IMR-90 (cell line): ENCODE data around the gene HES4. TPM values are rescaled to one million over a fixed set of nuclear protein-coding genes. Genes with fewer than 3 reads are reported as not detected.

ENCODE experiments used
- ATAC-seq: fragments of 200-7000 bp; cut with Tn5 transposase; 2 replicates; pipeline ENCODE4 v1.9.1; 2020; ENCODE audit warnings: low read depth, mild to moderate bottlenecking, moderate library complexity
- BruUV-seq: library from RNA; stranded (reverse); fragments of 400-500 nt; replicated peaks from 2 replicates; lab custom pipeline; 2021; lab: Mats Ljungman, UMichigan
- CTCF ChIA-PET: fragments of 300-600 bp; formaldehyde crosslinking; extraction: SDS; loops from one replicate; lab custom pipeline; 2021; ENCODE audit warnings: antibody characterized with exemption; lab: Yijun Ruan, JAX
- POLR2A ChIA-PET: fragments of 300-600 bp; sonication (Branson Sonifier 250); formaldehyde crosslinking; loops from one replicate; lab custom pipeline; 2022; ENCODE audit warnings: antibody characterized with exemption; ENCODE audit not compliant: unreplicated experiment; lab: Charles Lee
- DNase-seq: peaks from one replicate; pipeline ENCODE4 v3.0.0; 2013
- H2AFZ ChIP-seq: replicated peaks from 2 replicates; pipeline ENCODE3; 2013; ENCODE audit warnings: low read length, mild to moderate bottlenecking; ENCODE audit not compliant: poor library complexity
- H2AK5ac ChIP-seq: 2 replicates; pipeline ENCODE4 v1.6.1; 2013; ENCODE audit warnings: low read depth, low read length, inconsistent platforms
- H2AK9ac ChIP-seq: replicated peaks from 2 replicates; pipeline ENCODE3; 2013; ENCODE audit warnings: mild to moderate bottlenecking, low read depth, low read length, moderate library complexity; ENCODE audit not compliant: poor library complexity
- H2BK120ac ChIP-seq: 2 replicates; pipeline ENCODE4 v1.6.1; 2013; ENCODE audit warnings: low read depth, low read length, inconsistent platforms
- H2BK15ac ChIP-seq: 3 replicates; pipeline ENCODE4 v1.6.1; 2013; ENCODE audit warnings: low read depth, low read length, inconsistent platforms
- H2BK20ac ChIP-seq: 2 replicates; pipeline ENCODE4 v1.6.1; 2013; ENCODE audit warnings: low read depth, mild to moderate bottlenecking, inconsistent platforms, low read length, moderate library complexity
- H2BK5ac ChIP-seq: 2 replicates; pipeline ENCODE4 v1.6.1; 2013; ENCODE audit warnings: mild to moderate bottlenecking, low read depth, low read length, inconsistent platforms; ENCODE audit not compliant: poor library complexity, severe bottlenecking
- H3K14ac ChIP-seq: replicated peaks from 2 replicates; pipeline ENCODE4 v1.6.1; 2013; ENCODE audit warnings: low read depth, low read length, inconsistent platforms
- H3K18ac ChIP-seq: 2 replicates; pipeline ENCODE4 v1.6.1; 2013; ENCODE audit warnings: low read depth, low read length, control low read depth
- H3K23ac ChIP-seq: 2 replicates; pipeline ENCODE4 v1.6.1; 2013; ENCODE audit warnings: low read depth, low read length, inconsistent platforms
- H3K27ac ChIP-seq: 2 replicates; pipeline ENCODE4 v1.5.1; 2013; ENCODE audit warnings: mild to moderate bottlenecking, control low read depth, low read length; ENCODE audit not compliant: insufficient read depth
- H3K27me3 ChIP-seq: 2 replicates; pipeline ENCODE4 v1.6.1; 2013; ENCODE audit warnings: low read length; ENCODE audit not compliant: control insufficient read depth, insufficient read depth
- H3K36me3 ChIP-seq: 2 replicates; pipeline ENCODE4 v1.6.1; 2013; ENCODE audit warnings: low read length, mixed read lengths; ENCODE audit not compliant: control insufficient read depth, insufficient read depth
- H3K4ac ChIP-seq: 2 replicates; pipeline ENCODE4 v1.6.1; 2013; ENCODE audit warnings: low read depth, low read length, inconsistent platforms
- H3K4me1 ChIP-seq: 2 replicates; pipeline ENCODE4 v1.6.1; 2013; ENCODE audit warnings: low read length, mixed read lengths; ENCODE audit not compliant: control insufficient read depth, insufficient read depth
- H3K4me2 ChIP-seq: 2 replicates; pipeline ENCODE4 v1.6.1; 2013; ENCODE audit warnings: low read depth, mild to moderate bottlenecking, control low read depth, low read length, moderate library complexity
- H3K4me3 ChIP-seq: 2 replicates; pipeline ENCODE4 v1.5.1; 2013; ENCODE audit warnings: low read depth, mild to moderate bottlenecking, control low read depth, low read length, moderate library complexity; ENCODE audit not compliant: insufficient read depth
- H3K56ac ChIP-seq: 2 replicates; pipeline ENCODE4 v1.6.1; 2013; ENCODE audit warnings: low read length, inconsistent platforms; ENCODE audit not compliant: insufficient read depth; ENCODE audit errors: extremely low read depth
- H3K79me1 ChIP-seq, 2 experiments: 2 replicates each; pipeline ENCODE4 v1.6.1; 2013; ENCODE audit warnings: low read length in 2 of 2, inconsistent platforms in 1 of 2, low read depth in 1 of 2
- H3K9ac ChIP-seq: 2 replicates; pipeline ENCODE4 v1.6.1; 2013; ENCODE audit warnings: low read depth, low read length, control low read depth
- H3K9me1 ChIP-seq: 2 replicates; pipeline ENCODE4 v1.6.1; 2013; ENCODE audit warnings: low read length, inconsistent platforms; ENCODE audit not compliant: insufficient read depth
- H3K9me3 ChIP-seq: 2 replicates; pipeline ENCODE4 v1.6.1; 2013; ENCODE audit warnings: low read length; ENCODE audit not compliant: control insufficient read depth, insufficient read depth
- H4K20me1 ChIP-seq: 2 replicates; pipeline ENCODE4 v1.6.1; 2013; ENCODE audit warnings: low read length, inconsistent platforms; ENCODE audit not compliant: insufficient read depth
- H4K5ac ChIP-seq: 2 replicates; pipeline ENCODE4 v1.6.1; 2013; ENCODE audit warnings: mild to moderate bottlenecking, low read depth, low read length, control low read depth
- H4K8ac ChIP-seq, 2 experiments: 2 replicates each; pipeline ENCODE4 v1.6.1; 2013; ENCODE audit warnings: low read depth in 2 of 2, low read length in 2 of 2, control low read depth in 1 of 2, inconsistent platforms in 1 of 2
- H4K91ac ChIP-seq: 2 replicates; pipeline ENCODE4 v1.6.1; 2013; ENCODE audit warnings: low read depth, low read length, inconsistent platforms; ENCODE audit not compliant: insufficient read depth
- FOS ChIP-seq: fragments of 150-350 bp; IDR thresholded peaks from 2 replicates; pipeline ENCODE4 v1.6.1; 2016; ENCODE audit warnings: low read depth, low read length
- MAFK ChIP-seq: IDR thresholded peaks from 2 replicates; pipeline ENCODE4 v1.6.1; 2012; ENCODE audit warnings: low read depth, low read length, improper control_type of control experiment
- MAZ ChIP-seq: IDR thresholded peaks from 2 replicates; pipeline ENCODE4 v1.6.1; 2012; ENCODE audit warnings: low read depth, mild to moderate bottlenecking, low read length, improper control_type of control experiment, moderate library complexity, borderline replicate concordance
- MXI1 ChIP-seq: IDR thresholded peaks from 2 replicates; pipeline ENCODE4 v1.6.1; 2012; ENCODE audit warnings: low read depth, mild to moderate bottlenecking, low read length, moderate library complexity, borderline replicate concordance
- POLR2A ChIP-seq: IDR thresholded peaks from 2 replicates; pipeline ENCODE4 v1.6.1; 2012; ENCODE audit warnings: mild to moderate bottlenecking, low read depth, low read length
- RAD21 ChIP-seq: IDR thresholded peaks from 2 replicates; pipeline ENCODE4 v1.6.1; 2012; ENCODE audit warnings: low read length, improper control_type of control experiment
- WGBS, 2 experiments: methylation state at CpG; one replicate each; pipeline versions ENCODE4 v1.1.5 to v1.1.7; 2013; ENCODE audit warnings: missing lambda C conversion rate in 2 of 2; ENCODE audit not compliant: insufficient read length in 1 of 2; ENCODE audit errors: extremely low coverage in 2 of 2; 5-methylcytosine and 5-hydroxymethylcytosine counted together
- dilution Hi-C: fragments of 300-500 bp; cut with HindIII; formaldehyde crosslinking; loops from one replicate; pipeline ENCODE4 v1.14.3; 2018; ENCODE audit warnings: low sequenced_read_pairs; ENCODE audit not compliant: unreplicated experiment
- in situ Hi-C: fragments of 300-500 bp; cut with MboI; formaldehyde crosslinking; loops from 3 replicates; pipeline ENCODE4 v1.14.3; 2019; ENCODE audit warnings: low sequenced_read_pairs, inconsistent platforms, mixed read lengths
- intact Hi-C: fragments of 100-400 bp; cut with micrococcal nuclease; formaldehyde crosslinking; loops from 2 replicates; pipeline ENCODE4 v1.10.0; 2022
- polyA plus RNA-seq, 3 experiments: library from polyadenylated mRNA; depleted of rRNA; stranded (reverse); fragments of >200 nt; gene quantifications; 2 replicates each; pipeline ENCODE4 v1.2.3, GENCODE V29; 2012; ENCODE audit warnings: low replicate concordance in 1 of 3
- total RNA-seq: library from RNA; depleted of rRNA; stranded (reverse); fragments of >200 nt; gene quantifications from 2 replicates; pipeline ENCODE4 v1.2.3, GENCODE V29; 2012
- TF ChIP-seq, protein P1 (sequence below): fragments of 150-350 bp; IDR thresholded peaks from 2 replicates; pipeline ENCODE4 v1.6.1; 2017; ENCODE audit warnings: mild to moderate bottlenecking, antibody characterized with exemption, low read length, low read depth

The HES4 gene
- total and polyA plus RNA-seq, 2 of the 4 experiments (the other 2 are of a cell fraction): 1.4 to 11.7 TPM

DNA sequence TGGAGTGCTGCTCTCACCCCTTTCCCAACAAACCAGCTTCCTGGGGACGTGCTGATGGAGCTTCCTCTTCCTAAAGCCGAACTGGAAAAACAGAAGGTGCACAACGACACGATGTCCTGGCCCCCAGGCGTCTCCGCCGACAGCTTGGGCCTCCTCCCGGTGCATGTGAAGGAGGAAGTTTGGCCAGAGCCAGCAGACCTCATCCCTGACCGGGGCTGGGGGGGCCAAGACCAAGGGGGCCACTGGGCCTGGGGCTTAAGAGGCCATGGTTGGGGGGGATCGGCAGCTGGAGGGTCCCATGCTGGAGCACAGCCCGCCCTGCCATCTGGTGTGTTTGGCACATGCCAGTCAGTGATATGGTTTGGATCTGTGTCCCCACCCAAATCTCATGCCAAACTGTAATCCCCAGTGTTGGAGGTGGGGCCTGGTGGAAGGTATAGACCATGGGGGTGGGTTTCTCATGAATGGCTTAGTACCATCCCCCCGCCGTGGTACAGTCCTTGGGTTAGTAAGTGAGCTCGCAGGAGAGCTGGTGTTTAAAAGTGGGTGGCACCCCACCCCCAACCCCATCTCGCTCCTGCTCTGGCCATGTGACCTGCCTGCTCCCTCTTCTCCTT, 6.4 kb downstream of the HES4 start:
- peaks cover 4% of the 10 kb centered on the region; the same call in 1 of the 2 replicates for H4K20me1 ChIP-seq
- POLR2A ChIA-PET: interaction anchor here (0.5 kb wide), 1 partner anchor 89 kb away, joined by 13 read pairs; no protein-coding TSS in a partner anchor
- CTCF ChIA-PET: no interaction called here

More for the DNA sequence above, 6.4 kb downstream of the HES4 start:
- Histone ChIP-seq H2BK120ac (no peak overlapping the region), H3K18ac (no peak overlapping the region), H3K4me1 (peaks cover 4% of the 10 kb centered on the region; the same call in 1 of the 2 replicates), H4K8ac (no peak overlapping the region), H3K9ac (no peak overlapping the region), H3K27ac (no peak overlapping the region), H3K79me1 (peaks cover 0 to 10% of the 10 kb centered on the region in 2 experiments; a peak in 3 of 4 replicates), H4K91ac (no peak overlapping the region), H3K23ac (no peak overlapping the region), H2BK20ac (no peak overlapping the region), H2AK5ac (no peak overlapping the region), H2BK15ac (no peak overlapping the region), H3K56ac (no peak overlapping the region), H3K4me3 (no peak overlapping the region), H2AK9ac (no peak overlapping the region), H2BK5ac (no peak overlapping the region), H3K14ac (no peak overlapping the region), H3K36me3 (no peaks in the 10 kb centered on the region), H4K5ac (no peak overlapping the region), H2AFZ (no peak overlapping the region), H3K27me3 (no peaks in the 10 kb centered on the region), H3K4me2 (no peak overlapping the region), H3K9me1 (no peaks in the 10 kb centered on the region), H3K4ac (no peak overlapping the region), H3K9me3 (peaks cover 10% of the 10 kb centered on the region)
- TF ChIP-seq FOS (no peak), MXI1 (no peak), MAFK (no peak), RAD21 (no peak), MAZ (0 out of 2 replicates have a peak, but pooled peaks have one; percentile 1), POLR2A (peak; percentile 86)
- TF ChIP-seq, protein P1, sequence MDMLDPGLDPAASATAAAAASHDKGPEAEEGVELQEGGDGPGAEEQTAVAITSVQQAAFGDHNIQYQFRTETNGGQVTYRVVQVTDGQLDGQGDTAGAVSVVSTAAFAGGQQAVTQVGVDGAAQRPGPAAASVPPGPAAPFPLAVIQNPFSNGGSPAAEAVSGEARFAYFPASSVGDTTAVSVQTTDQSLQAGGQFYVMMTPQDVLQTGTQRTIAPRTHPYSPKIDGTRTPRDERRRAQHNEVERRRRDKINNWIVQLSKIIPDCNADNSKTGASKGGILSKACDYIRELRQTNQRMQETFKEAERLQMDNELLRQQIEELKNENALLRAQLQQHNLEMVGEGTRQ: peak; percentile 38; the same call in 1 of the 2 replicates
- BruUV-seq: no TSS peak
- intact Hi-C loops: no loop called here
- no CpG with 5 or more reads among the region's 15 CpGs for WGBS, 2 experiments
- no peak for ATAC-seq
- in situ Hi-C loops: no loop called here
- dilution Hi-C loops: no loop called here
- DNase-seq: peak; percentile 25
